GM19395 (cell line): ENCODE results near the gene CFAP157.
"Not testable (repeated sequence)": the region's sequence is repeated elsewhere in the genome, so short reads cannot be mapped to it uniquely, and the experiment has no call there.

ENCODE experiments used
- ATAC-seq: cut with Tn5 transposase; IDR thresholded peaks from one replicate; pipeline ENCODE4 v1.9.1; 2021; ENCODE audit warnings: mild to moderate bottlenecking, moderate library complexity; ENCODE audit not compliant: unreplicated experiment

CFAP157 gene

DNA sequence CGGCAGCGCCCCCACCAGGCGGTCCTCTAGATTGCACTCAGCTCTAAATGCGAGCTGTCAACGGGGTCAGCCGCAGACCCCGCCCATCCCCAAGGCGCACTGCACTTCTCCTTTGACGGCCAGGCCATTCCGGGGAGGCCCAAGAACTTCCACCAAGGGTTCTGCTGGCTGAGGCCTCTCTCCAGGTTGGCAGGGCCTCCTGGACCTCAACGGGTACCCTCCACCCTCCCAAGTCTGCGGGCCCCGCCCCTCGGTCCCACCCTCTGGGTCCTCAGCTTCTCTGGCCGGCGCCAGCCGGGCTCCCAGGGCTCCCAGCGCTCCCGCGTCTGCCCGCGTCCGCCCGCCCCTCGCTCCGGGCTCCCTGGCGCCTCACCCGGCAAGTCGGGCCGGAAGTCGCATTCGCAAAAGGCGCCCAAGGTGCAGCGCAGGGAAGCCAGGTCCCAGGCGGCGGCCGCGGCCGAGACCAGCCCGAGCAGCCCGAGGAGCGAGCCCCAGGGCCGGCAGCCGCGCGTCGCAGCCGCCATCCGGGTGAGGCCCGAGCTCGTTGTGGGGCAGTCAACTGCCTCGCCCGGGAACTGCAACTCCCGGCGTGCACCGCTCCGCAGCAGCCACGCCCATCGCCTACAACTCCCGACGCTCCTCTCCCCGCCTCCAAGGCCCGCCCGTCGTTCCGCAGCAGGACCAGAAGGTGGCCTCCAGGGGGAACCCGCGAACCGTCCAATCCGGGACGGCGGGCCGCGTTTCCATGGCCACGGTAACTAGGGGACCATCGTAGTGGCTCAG, 28.1 kb downstream of the CFAP157 start, which contains the start of gene TOR2A:
TOR2A (minus strand) TSS at position 548 of the 783 bp plus-strand sequence; CDS start at position 524, 24 bp downstream.
- peak; percentile 86 for ATAC-seq

- peak; percentile 8 for ATAC-seq
These were observed 28.9 kb downstream of the CFAP157 start for GRCh38 chr9:127735530-127736185.

- ATAC-seq: no peak
These were observed 31.9 kb downstream of the CFAP157 start for GRCh38 chr9:127738666-127739065.

GRCh38 chr9:127739614-127740330, 33.0 kb downstream of the CFAP157 start:
- no peak for ATAC-seq

- ATAC-seq: no peak
These were observed 35.1 kb downstream of the CFAP157 start for GRCh38 chr9:127741831-127742434.

GRCh38 chr9:127742435-127743088, 35.8 kb downstream of the CFAP157 start:
- no peak for ATAC-seq

DNA sequence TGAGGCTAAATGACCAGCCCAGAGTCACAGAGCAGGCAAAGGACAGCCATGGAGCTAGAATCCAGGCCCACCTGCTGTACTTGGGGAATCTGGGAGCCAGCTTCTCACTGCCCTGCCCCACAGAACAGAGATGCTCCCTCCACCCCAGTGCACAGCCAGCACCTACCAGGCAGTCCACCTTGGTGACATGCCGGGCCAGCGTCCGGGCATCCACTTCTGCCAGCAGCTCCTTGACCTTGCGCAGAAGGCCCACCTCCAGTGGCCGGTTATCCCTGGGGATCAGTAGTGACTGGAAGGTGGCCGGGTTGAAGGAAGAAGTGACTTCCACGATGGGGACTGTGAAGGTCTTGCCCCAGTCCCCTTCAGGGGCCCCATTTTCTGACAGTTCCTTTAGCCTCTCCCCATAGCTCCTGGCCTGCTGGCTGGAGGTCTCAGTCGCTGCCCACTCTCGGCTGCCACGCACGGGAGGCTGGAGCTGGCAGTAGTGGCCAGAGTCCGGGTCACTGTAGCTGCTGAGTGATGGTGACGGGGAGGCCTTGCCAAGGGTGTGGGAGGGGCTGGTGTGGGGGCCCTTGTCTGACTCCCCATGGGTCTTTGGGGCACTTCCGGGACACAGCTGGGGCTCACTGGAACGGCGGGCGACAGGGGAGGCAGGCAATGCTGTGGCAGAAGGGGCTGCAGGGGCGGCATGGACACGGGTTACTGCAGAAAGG, 37.8 kb downstream of the CFAP157 start:
- ATAC-seq: no peak

GRCh38 chr9:127746959-127747569, 40.3 kb downstream of the CFAP157 start:
- ATAC-seq: no peak

GRCh38 chr9:127749090-127749787, 42.5 kb downstream of the CFAP157 start:
- no peak for ATAC-seq

DNA sequence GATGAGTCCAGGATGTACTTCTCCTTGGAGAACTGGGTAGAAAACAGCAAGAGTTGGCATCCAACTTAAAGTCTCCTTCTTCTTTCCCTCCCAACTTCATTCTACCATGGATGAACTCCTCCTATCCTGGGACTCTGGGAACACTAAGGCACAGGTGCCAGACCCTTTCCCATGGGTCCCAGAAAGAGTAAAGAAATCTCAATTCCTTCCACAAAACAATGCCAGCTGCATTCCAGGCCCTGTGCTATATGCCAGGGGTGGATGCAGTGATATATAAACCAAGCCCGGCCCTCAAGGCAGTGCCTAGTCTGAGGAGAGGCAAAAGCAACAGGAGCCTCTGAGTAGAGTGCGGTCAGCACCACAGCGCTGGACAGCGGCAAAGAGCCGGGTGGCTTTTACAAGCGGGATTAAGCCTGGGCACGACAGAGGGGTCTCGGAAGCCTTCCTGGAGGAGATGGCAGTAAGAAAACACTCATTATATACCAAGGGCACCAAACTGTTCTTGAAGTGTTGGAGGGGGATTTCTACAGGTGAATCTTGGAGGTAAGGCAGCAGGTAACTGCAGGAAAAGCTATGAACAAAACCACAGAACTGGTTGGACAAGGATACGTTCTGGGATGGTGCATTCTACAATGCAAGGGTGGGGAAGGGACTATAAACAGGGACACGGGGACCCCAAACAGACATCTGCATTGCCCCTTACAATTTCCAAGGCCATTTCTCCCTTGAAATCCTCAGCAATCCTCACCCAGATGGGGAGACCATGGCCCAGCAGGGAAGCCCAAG, 44.7 kb downstream of the CFAP157 start:
- no peak for ATAC-seq

- no peak for ATAC-seq
These were observed 46.4 kb downstream of the CFAP157 start for GRCh38 chr9:127753148-127753547.

- ATAC-seq: no peak
These were observed 46.8 kb downstream of the CFAP157 start for GRCh38 chr9:127753622-127754021.

DNA sequence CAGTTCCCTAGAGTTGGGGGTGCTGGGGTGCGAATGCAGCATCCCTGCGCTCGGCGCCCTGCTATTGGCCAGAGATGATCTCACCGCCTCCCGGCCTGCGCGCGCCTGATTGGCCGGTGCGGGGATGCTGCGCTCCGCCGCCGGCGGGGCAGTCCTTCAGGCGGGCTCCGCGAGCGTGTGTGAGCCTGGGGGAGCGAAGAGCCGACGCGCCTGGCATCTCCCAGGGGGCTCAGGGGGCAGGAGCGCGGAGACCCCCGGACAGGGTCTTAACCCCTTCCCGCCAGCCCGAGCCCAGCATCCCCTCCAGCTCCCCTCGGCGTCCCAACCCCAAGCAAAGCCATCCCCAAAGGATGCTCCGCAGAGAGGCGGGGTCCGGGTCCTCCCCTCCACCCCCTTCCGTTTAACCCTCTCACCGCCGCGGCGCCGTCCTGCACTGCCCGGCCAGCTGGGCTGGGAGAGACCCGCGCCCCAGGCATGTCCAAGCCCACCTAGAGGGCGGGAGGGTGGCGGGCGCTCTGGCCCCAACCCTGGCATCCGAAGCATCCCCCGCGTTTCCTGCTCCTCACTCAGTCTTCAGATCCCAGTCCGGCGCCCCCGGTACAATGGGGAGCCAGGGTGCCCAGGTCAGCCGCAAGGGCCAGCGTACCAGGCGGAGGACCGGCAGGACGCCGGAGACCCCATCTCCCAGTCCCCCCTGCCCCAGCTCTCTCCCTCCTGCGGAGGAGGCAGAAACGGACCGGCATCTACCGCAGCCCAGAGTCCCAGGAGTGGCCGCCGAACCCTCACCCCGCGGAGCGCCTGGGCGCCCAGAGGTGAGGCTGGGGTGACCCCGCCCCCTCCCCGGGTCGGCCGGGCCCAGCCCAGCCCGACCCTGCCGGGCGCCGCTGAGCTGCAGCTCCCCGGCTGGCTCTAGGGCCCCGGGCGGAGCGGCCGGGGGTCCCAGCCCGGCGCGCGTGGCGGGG, 47.6 kb downstream of the CFAP157 start:
- no peak for ATAC-seq

- no peak for ATAC-seq
These were observed 48.6 kb downstream of the CFAP157 start for GRCh38 chr9:127755061-127756060.

DNA sequence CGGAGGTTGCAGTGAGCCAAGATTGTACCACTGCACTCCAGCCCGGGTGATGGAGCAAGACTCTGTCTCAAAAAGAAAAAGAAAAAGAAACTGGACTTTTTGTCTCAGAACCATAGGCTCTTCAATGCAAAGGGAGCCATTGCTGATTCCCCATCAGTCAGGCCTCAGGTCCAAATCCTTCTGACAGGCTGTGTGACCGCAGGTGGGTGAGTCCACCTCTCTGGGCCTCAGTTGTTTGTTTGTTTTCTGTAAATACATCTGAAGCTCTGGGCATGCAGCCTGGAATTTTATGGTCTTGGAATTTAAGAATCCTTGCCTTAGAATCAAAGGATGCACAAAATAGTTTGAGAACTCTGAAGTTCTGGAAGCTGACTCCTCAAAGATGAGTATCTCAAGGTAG, 49.4 kb downstream of the CFAP157 start:
- no peak for ATAC-seq

DNA sequence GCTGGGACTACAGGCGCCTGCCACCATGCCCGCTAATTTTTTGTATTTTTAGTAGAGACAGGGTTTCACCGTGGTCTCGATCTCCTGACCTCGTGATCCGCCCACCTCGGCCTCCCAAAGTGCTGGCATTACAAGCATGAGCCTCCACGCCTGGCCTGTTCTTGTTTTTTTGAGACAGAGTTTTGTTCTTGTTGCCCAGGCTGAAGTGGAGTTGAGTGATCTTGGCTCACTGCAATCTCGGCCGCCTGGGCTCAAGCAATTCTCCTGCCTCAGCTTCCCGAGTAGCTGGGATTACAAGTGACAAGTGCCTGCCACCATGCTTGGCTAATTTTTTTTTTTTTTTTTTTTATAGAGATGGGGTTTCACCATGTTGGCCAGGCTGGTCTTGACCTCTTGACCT, 50.0 kb downstream of the CFAP157 start:
- ATAC-seq: not testable (repeated sequence)
